CD4-positive, alpha-beta memory T cell (primary cell): ENCODE measurements around the gene ATXN1. TPM values are rescaled to one million over a fixed set of nuclear protein-coding genes. Genes with fewer than 3 reads are reported as not detected.
A peak's percentile ranks its signal among the peaks of the same experiment; 100 is the strongest.

Experiments
- CTCF ChIA-PET: fragments of 350-600 bp; sonication (Branson Sonifier 250); formaldehyde crosslinking; loops from one replicate; lab custom pipeline; 2021; ENCODE audit warnings: inconsistent platforms; ENCODE audit not compliant: partially characterized antibody; lab: Charles Lee
- POLR2A ChIA-PET: fragments of 350-600 bp; sonication (Branson Sonifier 250); formaldehyde crosslinking; loops from one replicate; lab custom pipeline; 2021; ENCODE audit not compliant: partially characterized antibody; lab: Charles Lee
- DNase-seq, 5 donors: peaks; one replicate each; pipeline versions ENCODE4 v3.0.0 to v3.0.0-alpha.2; 2020 to 2022; ENCODE audit warnings: mixed read lengths in 1 of 5
- H3K27ac ChIP-seq: one replicate; pipeline ENCODE4 v1.7.0; 2013; ENCODE audit warnings: low read depth, low read length
- H3K27me3 ChIP-seq: 2 replicates; pipeline ENCODE4 v1.7.0; 2013; ENCODE audit warnings: mild to moderate bottlenecking, low read length, moderate library complexity; ENCODE audit not compliant: insufficient read depth
- H3K36me3 ChIP-seq: 2 replicates; pipeline ENCODE4 v1.7.0; 2013; ENCODE audit warnings: mild to moderate bottlenecking, low read length, moderate library complexity; ENCODE audit not compliant: insufficient read depth
- H3K4me1 ChIP-seq: 2 replicates; pipeline ENCODE4 v1.7.0; 2013; ENCODE audit warnings: mild to moderate bottlenecking, low read length, moderate library complexity; ENCODE audit not compliant: insufficient read depth
- H3K4me3 ChIP-seq, 2 donors: one replicate each; pipeline ENCODE4 v1.7.0; 2013; ENCODE audit warnings: low read length in 2 of 2, mild to moderate bottlenecking in 1 of 2
- H3K9me3 ChIP-seq, 2 donors: one replicate each; pipeline ENCODE4 v1.7.0; 2013; ENCODE audit warnings: low read length in 2 of 2, control low read depth in 1 of 2; ENCODE audit not compliant: control insufficient read depth in 1 of 2
- H3K27ac Mint-ChIP-seq, 7 donors: one replicate each; pipeline ENCODE4 v1.8.0; 2020 to 2021; ENCODE audit warnings: mixed read lengths in 7 of 7, mild to moderate bottlenecking in 6 of 7, inconsistent platforms in 3 of 7, moderate library complexity in 3 of 7
- H3K27me3 Mint-ChIP-seq, 2 donors: one replicate each; pipeline ENCODE4 v1.8.0; 2020 to 2021; ENCODE audit warnings: mixed read lengths in 2 of 2
- H3K36me3 Mint-ChIP-seq, 2 donors: one replicate each; pipeline ENCODE4 v1.8.0; 2020 to 2021; ENCODE audit warnings: mixed read lengths in 2 of 2, inconsistent platforms in 1 of 2, mild to moderate bottlenecking in 1 of 2
- H3K4me1 Mint-ChIP-seq, 4 donors: one replicate each; pipeline ENCODE4 v1.8.0; 2020 to 2021; ENCODE audit warnings: mixed read lengths in 4 of 4, mild to moderate bottlenecking in 1 of 4
- H3K4me3 Mint-ChIP-seq, 8 donors: one replicate each; pipeline ENCODE4 v1.8.0; 2020 to 2021; ENCODE audit warnings: mixed read lengths in 8 of 8, mild to moderate bottlenecking in 7 of 8, moderate library complexity in 6 of 8, inconsistent platforms in 3 of 8
- H3K9me3 Mint-ChIP-seq, 8 donors: one replicate each; pipeline ENCODE4 v1.8.0; 2020 to 2021; ENCODE audit warnings: mixed read lengths in 8 of 8, mild to moderate bottlenecking in 5 of 8, inconsistent platforms in 3 of 8, moderate library complexity in 1 of 8
- intact Hi-C: fragments of 100-400 bp; cut with micrococcal nuclease; formaldehyde crosslinking; loops from one replicate; pipeline ENCODE4 v1.15.1; 2023
- polyA plus RNA-seq, 2 donors: library from polyadenylated mRNA; unstranded; fragments of 300-500 nt; fragmentation: Illumina TruSeq; gene quantifications; one replicate each; pipeline ENCODE4 v1.2.3, GENCODE V29; 2021
- total RNA-seq, 2 experiments: library from RNA; stranded (reverse); gene quantifications; one replicate each; pipeline ENCODE4 v1.2.3, GENCODE V29; 2021

ATXN1 gene
- total and polyA plus RNA-seq, 4 experiments from 2014 or later, result 10.5 to 97.4 (median 56.9) TPM

DNA sequence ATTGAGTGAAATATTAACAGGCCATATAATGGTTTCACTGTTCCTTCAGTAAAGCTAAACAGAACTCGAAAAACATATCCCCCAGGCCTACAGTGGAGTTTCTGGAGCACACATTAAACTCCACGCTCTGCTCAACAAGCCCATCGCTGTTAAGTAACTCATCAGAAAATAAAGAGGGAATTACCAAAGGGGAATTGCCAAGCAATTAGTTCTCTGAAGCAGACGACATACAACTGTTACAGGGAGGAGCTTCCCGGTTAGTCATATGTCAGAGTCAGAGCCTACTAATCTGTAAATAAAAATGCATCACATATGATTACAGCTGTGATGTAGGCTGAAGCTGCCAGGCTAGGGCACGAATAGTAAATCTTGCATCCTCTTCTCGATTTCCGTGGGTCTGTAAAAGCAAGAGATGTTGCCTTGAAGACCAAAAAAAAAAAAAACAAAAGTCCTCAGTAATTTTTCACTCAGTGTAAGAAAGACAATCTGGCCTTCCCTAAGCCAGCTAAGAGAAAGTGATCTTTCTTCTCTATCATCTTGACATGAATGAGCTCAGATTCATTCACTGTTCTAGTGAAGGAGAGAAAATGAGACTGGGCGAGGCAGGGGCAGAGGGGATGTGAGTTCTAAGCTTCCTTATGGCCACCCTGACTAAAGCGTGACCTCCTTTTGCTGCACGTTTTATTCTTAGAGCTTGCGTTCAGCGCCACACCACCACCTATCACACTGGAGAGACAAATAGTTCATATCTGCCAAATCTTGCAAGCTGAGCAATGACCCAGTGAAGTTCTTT, 13.8 kb downstream of the ATXN1 start:
- Mint-ChIP-seq H3K27ac (peak overlapping the region in 5 of 7 donors; percentile 9 to 80 (median 47)), H3K36me3 (peaks cover 31 to 59% of the 10 kb centered on the region in 2 donors), H3K4me3 (peak overlapping the region in 4 of 8 donors; percentile 31 to 56 (median 46)), H3K4me1 (peaks cover 63 to 87% (median 75%) of the 10 kb centered on the region in 4 donors), H3K9me3 (no peaks in the 10 kb centered on the region), H3K27me3 (no peaks in the 10 kb centered on the region)
- no peak for DNase-seq
- POLR2A ChIA-PET, result interaction anchor here (0.6 to 8.0 kb wide), 8 partner anchors 8 to 90 kb away, joined by 3 to 60 read pairs (median 4); partner anchors contain the start of gene ATXN1
- intact Hi-C loops, result no loop called here
- Histone ChIP-seq H3K27ac (no peak overlapping the region), H3K36me3 (peaks cover 11% of the 10 kb centered on the region), H3K4me1 (peaks cover 74% of the 10 kb centered on the region), H3K9me3 (no peaks in the 10 kb centered on the region), H3K4me3 (no peak overlapping the region), H3K27me3 (no peaks in the 10 kb centered on the region)
- CTCF ChIA-PET, result interaction anchor here (0.6 to 4.0 kb wide), 8 partner anchors 11 to 236 kb away, joined by 3 to 29 read pairs (median 4); partner anchors contain the start of gene ATXN1

DNA sequence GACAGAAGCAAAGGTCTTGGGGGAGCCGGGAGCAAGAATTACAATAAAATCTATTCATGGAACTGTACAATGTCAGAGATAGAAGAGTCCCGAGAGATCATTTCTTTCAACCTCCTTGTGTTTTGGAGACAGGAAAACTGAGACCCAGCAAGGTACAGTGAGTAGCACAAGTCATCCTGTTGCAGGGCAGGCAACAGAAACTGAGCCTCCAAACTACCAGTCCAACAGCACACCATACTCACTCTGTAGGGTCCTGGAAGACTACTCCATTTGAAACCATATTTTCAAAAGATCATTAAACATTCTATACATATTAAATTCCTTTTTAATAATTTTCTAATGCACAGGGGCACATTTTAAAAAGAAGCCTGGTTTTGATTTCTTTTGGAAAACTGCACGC, 14.4 kb downstream of the ATXN1 start:
- Mint-ChIP-seq H3K4me1 (peaks cover 65 to 91% (median 78%) of the 10 kb centered on the region in 4 donors), H3K9me3 (no peaks in the 10 kb centered on the region), H3K27ac (peak overlapping the region in 3 of 7 donors; percentile 1 to 24 (median 17)), H3K27me3 (no peaks in the 10 kb centered on the region), H3K4me3 (no peak overlapping the region), H3K36me3 (peaks cover 29 to 61% of the 10 kb centered on the region in 2 donors)
- no peaks in the 10 kb centered on the region for H3K9me3 ChIP-seq
- no peaks in the 10 kb centered on the region for H3K27me3 ChIP-seq
- H3K4me3 ChIP-seq, result no peak overlapping the region
- ChIA-PET POLR2A (interaction anchor here (0.8 to 8.0 kb wide), 5 partner anchors 10 to 46 kb away, joined by 3 to 60 read pairs (median 4); partner anchors contain the start of gene ATXN1), CTCF (interaction anchor here (1.0 to 4.0 kb wide), 8 partner anchors 11 to 235 kb away, joined by 3 to 29 read pairs (median 6); partner anchors contain the start of gene ATXN1)
- no peak for DNase-seq
- no peak overlapping the region for H3K27ac ChIP-seq
- H3K4me1 ChIP-seq, result peaks cover 75% of the 10 kb centered on the region
- intact Hi-C loops, result no loop called here
- peaks cover 6% of the 10 kb centered on the region for H3K36me3 ChIP-seq

DNA sequence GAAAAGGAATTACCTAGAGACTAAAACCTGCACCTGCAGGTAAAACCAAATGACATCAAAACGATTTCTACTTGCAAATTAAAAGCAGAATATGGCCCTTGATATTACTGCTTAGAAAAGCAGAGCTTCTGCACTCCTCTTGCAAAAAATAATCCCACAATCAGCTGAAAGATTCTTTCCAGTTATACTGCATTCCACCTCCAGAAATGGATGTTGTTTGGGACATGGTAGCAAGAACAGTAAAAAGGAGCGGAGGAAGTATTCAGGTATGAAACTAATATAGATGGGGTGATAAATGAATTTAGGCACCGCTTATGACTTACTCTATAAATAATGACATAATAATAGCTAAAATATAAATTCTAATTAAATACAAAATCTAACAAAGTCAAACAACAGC, 14.9 kb downstream of the ATXN1 start:
- Histone ChIP-seq H3K9me3 (no peaks in the 10 kb centered on the region), H3K4me3 (no peak overlapping the region), H3K27ac (no peak overlapping the region), H3K4me1 (peaks cover 75% of the 10 kb centered on the region), H3K36me3 (peaks cover 6% of the 10 kb centered on the region), H3K27me3 (no peaks in the 10 kb centered on the region)
- Mint-ChIP-seq H3K27ac (peak overlapping the region in 2 of 7 donors; percentile 1 to 74), H3K36me3 (peaks cover 29 to 60% of the 10 kb centered on the region in 2 donors), H3K4me1 (peaks cover 67 to 92% (median 79%) of the 10 kb centered on the region in 4 donors), H3K9me3 (no peaks in the 10 kb centered on the region), H3K27me3 (no peaks in the 10 kb centered on the region), H3K4me3 (peak overlapping the region in 1 of 8 donors; percentile 24)
- CTCF ChIA-PET, result interaction anchor here (1.2 to 4.0 kb wide), 7 partner anchors 10 to 236 kb away, joined by 3 to 29 read pairs (median 9); partner anchors contain the start of gene ATXN1
- intact Hi-C loops, result no loop called here
- POLR2A ChIA-PET, result interaction anchor here (1.1 to 8.0 kb wide), 3 partner anchors 12 to 46 kb away, joined by 3 to 60 read pairs (median 35); partner anchors contain the start of gene ATXN1
- DNase-seq, result no peak

DNA sequence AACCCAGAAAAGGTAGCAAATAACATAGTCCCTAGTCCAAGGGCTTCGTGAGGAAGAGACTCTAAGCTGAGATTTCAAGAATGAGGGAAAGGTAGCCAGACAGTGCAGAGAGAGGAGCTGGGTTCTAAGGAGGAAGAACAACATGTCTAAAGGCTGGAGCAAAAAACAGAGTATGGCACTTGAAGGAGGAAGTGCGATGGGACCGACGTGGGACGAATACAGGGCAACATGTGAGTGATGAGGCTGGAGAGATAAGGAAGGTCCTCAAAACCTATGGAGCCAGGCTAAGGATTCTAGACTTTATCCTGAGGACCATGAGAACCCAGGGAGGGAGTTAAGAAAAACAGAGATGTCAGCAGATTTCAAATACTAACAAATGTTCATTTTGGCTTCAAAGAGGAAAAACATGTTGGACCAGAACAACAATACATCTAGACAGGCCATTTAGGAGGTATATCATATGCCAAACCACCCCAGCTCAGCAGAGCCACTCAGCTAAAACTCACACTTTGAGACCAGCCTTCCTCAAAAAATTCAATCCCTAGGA, 17.5 kb downstream of the ATXN1 start:
- peaks cover 29 to 64% of the 10 kb centered on the region in 2 donors for H3K36me3 Mint-ChIP-seq
- peaks cover 73% of the 10 kb centered on the region for H3K4me1 ChIP-seq
- peaks cover 59 to 99% (median 81%) of the 10 kb centered on the region in 4 donors for H3K4me1 Mint-ChIP-seq
- H3K27ac Mint-ChIP-seq, result peak overlapping the region in 6 of 7 donors; percentile 5 to 80 (median 48)
- no peaks in the 10 kb centered on the region for H3K27me3 ChIP-seq
- H3K9me3 ChIP-seq, result no peaks in the 10 kb centered on the region
- H3K27ac ChIP-seq, result no peak overlapping the region
- no peaks in the 10 kb centered on the region for H3K9me3 Mint-ChIP-seq
- no peak overlapping the region for H3K4me3 ChIP-seq
- ChIA-PET POLR2A (interaction anchor here (0.6 to 8.0 kb wide), 3 partner anchors 14 to 29 kb away, joined by 3 to 60 read pairs (median 35); partner anchors contain the start of gene ATXN1), CTCF (interaction anchor here (1.2 to 3.4 kb wide), 3 partner anchors 12 to 27 kb away, joined by 6 to 18 read pairs (median 7); no protein-coding TSS in a partner anchor)
- no peak overlapping the region for H3K4me3 Mint-ChIP-seq
- intact Hi-C loops, result no loop called here
- H3K27me3 Mint-ChIP-seq, result no peaks in the 10 kb centered on the region
- H3K36me3 ChIP-seq, result peaks cover 18% of the 10 kb centered on the region
- no peak for DNase-seq

DNA sequence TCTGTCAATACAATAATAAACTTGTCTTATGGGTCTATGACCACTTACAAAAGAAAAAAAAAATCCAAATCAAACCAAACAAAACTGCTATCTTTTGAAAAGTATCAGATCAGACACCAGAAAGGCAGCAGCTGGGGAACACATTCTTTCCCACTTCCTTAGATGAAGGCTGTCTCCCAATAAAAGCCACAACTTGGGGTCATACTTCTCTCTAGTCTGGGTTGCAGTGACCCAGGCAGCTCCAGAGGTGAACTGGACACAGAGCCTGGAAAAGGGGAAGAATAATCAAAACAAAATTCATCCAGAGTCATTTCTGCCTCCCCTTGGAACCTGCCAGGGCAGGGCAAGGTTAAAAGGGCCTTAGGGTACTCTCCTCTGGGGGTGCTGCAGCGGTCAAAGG, 19.1 kb downstream of the ATXN1 start:
- Histone ChIP-seq H3K9me3 (no peaks in the 10 kb centered on the region), H3K27ac (no peak overlapping the region), H3K36me3 (peaks cover 12% of the 10 kb centered on the region), H3K4me1 (peaks cover 67% of the 10 kb centered on the region), H3K4me3 (no peak overlapping the region), H3K27me3 (no peaks in the 10 kb centered on the region)
- peaks cover 22 to 62% of the 10 kb centered on the region in 2 donors for H3K36me3 Mint-ChIP-seq
- no peaks in the 10 kb centered on the region for H3K9me3 Mint-ChIP-seq
- CTCF ChIA-PET, result interaction anchor here (1.0 to 3.9 kb wide), 2 partner anchors 21 to 28 kb away, joined by 3 to 25 read pairs; no protein-coding TSS in a partner anchor
- no peak for DNase-seq
- H3K4me1 Mint-ChIP-seq, result peaks cover 58 to 97% (median 78%) of the 10 kb centered on the region in 4 donors
- intact Hi-C loops, result no loop called here
- no peaks in the 10 kb centered on the region for H3K27me3 Mint-ChIP-seq
- peak overlapping the region in 1 of 8 donors; percentile 4 for H3K4me3 Mint-ChIP-seq
- peak overlapping the region in 5 of 7 donors; percentile 16 to 49 (median 20) for H3K27ac Mint-ChIP-seq
- POLR2A ChIA-PET, result interaction anchor here (1.6 kb wide), 1 partner anchor 26 kb away, joined by 3 read pairs; no protein-coding TSS in a partner anchor

DNA sequence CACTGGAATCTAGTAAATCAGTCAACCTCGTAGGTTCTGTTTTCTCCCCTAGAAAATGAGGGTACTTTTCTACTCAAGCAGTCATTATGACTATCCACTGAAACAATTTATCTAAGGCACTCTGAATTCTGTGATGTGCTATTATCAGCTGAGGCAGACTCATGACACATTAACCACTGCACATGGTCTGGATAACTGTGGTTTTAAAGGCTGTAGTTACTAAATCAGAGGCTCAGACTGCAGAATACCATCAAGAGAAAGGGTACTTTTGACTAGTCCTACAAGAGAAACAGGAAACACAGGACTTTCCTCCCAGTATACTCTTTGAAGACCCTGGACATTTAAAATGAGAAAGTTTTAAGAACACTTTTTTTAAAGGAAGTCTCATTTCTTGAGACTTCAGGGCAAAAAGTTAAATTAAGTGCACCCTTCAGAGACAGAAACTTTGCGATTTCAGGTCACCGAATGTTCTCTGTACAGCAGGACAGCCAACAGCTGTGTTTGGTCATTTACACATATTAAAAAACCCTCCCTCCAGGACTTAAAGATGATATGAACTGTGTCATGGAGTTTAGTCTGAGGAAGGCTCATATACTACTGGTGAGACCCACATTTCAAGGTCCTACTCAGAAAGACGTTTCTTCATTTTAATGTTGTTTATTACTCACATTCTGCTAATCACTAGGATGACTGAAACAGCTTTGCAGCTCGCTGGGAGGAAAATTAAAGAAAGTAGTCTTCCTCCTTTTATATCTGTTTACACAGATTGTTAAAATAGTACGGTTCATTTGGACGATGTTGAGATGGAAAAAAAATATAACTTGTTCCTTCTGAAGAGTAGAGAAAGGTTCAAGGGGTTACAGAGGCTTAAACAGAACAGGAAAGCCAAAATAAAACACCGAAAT, 19.9 kb downstream of the ATXN1 start:
- Mint-ChIP-seq H3K4me1 (peaks cover 57 to 97% (median 78%) of the 10 kb centered on the region in 4 donors), H3K9me3 (no peaks in the 10 kb centered on the region), H3K27me3 (no peaks in the 10 kb centered on the region), H3K36me3 (peaks cover 19 to 61% of the 10 kb centered on the region in 2 donors), H3K4me3 (peak overlapping the region in 2 of 8 donors; percentile 20 to 23), H3K27ac (peak overlapping the region; percentile 19 to 90 (median 52))
- DNase-seq, result no peak
- Histone ChIP-seq H3K9me3 (no peaks in the 10 kb centered on the region), H3K27me3 (no peaks in the 10 kb centered on the region), H3K27ac (no peak overlapping the region), H3K4me3 (no peak overlapping the region), H3K36me3 (peaks cover 12% of the 10 kb centered on the region), H3K4me1 (peaks cover 72% of the 10 kb centered on the region)
- POLR2A ChIA-PET, result interaction anchor here (1.5 to 5.1 kb wide), 3 partner anchors 11 to 27 kb away, joined by 3 to 20 read pairs (median 3); no protein-coding TSS in a partner anchor
- CTCF ChIA-PET, result interaction anchor here (0.8 to 3.9 kb wide), 6 partner anchors 8 to 42 kb away, joined by 3 to 25 read pairs (median 8); no protein-coding TSS in a partner anchor
- intact Hi-C loops, result no loop called here
